Esophagus muscularis mucosa (tissue), 4 donors: ENCODE measurements around the gene SNUPN. TPM values are rescaled to one million over a fixed set of nuclear protein-coding genes. Genes with fewer than 3 reads are reported as not detected.

Experiments
- DNase-seq: peaks from one replicate; pipeline ENCODE4 v3.0.0-alpha.2; 2017; ENCODE audit errors: extremely low spot score
- H3K27ac ChIP-seq, 4 donors: fragments of 200-600 bp; sonication (generic); replicated peaks in 1 of 4; 1 replicate in 3 of 4; 2 replicates in 1 of 4; pipeline ENCODE4 v1.5.1; 2016 to 2019; ENCODE audit warnings: mild to moderate bottlenecking in 1 of 4
- H3K27me3 ChIP-seq, 4 donors: fragments of 200-600 bp; sonication (generic); one replicate each; pipeline versions ENCODE4 v1.5.1 to v1.6.0; 2016 to 2019
- H3K36me3 ChIP-seq, 4 donors: fragments of 200-600 bp; sonication (generic); one replicate each; pipeline ENCODE4 v1.5.1; 2016 to 2019
- H3K4me1 ChIP-seq, 4 donors: fragments of 200-600 bp; sonication (generic); one replicate each; pipeline ENCODE4 v1.5.1; 2016 to 2019
- H3K4me3 ChIP-seq, 4 donors: fragments of 200-600 bp; sonication (generic); 1 replicate in 2 of 4; 2 replicates in 2 of 4; pipeline ENCODE4 v1.5.1; 2016 to 2019; ENCODE audit warnings: mild to moderate bottlenecking in 4 of 4, moderate library complexity in 1 of 4
- H3K9me3 ChIP-seq, 4 donors: fragments of 200-600 bp; sonication (generic); 1 replicate in 3 of 4; 2 replicates in 1 of 4; pipeline ENCODE4 v1.5.1; 2016 to 2019
- EP300 ChIP-seq: sonication (generic); formaldehyde crosslinking; IDR thresholded peaks from one replicate; pipeline ENCODE4 v1.6.1; 2017; ENCODE audit warnings: antibody characterized with exemption
- POLR2A ChIP-seq: fragments of 450-650 bp; IDR thresholded peaks from one replicate; pipeline ENCODE4 v1.6.1; 2017; ENCODE audit warnings: antibody characterized with exemption, moderate library complexity, mild to moderate bottlenecking, low read depth
- POLR2AphosphoS5 ChIP-seq, 2 donors: sonication (generic); formaldehyde crosslinking; IDR thresholded peaks; one replicate each; pipeline ENCODE4 v1.6.1; 2017; ENCODE audit warnings: antibody characterized with exemption in 2 of 2
- WGBS: methylation state at CpG from one replicate; pipeline ENCODE4 v1.1.5; 2018; 5-methylcytosine and 5-hydroxymethylcytosine counted together
- intact Hi-C: fragments of 100-400 bp; cut with DNase I; formaldehyde crosslinking; loops from one replicate; pipeline ENCODE4 v1.15.1; 2023
- total RNA-seq, 4 donors: library from RNA; depleted of rRNA; stranded (reverse); fragments of >200 nt; gene quantifications; one replicate each; pipeline versions ENCODE4 v1.1.0 to v1.2.1, GENCODE V29; 2016
- TF ChIP-seq, protein P1 (sequence below), 3 experiments: fragments of 200-600 bp in 2 of 3; fragments of 450-650 bp in 1 of 3; sonication (generic) in 2 of 3; IDR thresholded peaks; one replicate each; pipeline ENCODE4 v1.5.1; 2017 to 2019; ENCODE audit warnings: antibody characterized with exemption in 3 of 3, mild to moderate bottlenecking in 2 of 3, moderate library complexity in 1 of 3

The SNUPN gene
- total RNA-seq, 4 donors from 2014 or later: 16.6 to 23.4 (median 18.8) TPM

DNA sequence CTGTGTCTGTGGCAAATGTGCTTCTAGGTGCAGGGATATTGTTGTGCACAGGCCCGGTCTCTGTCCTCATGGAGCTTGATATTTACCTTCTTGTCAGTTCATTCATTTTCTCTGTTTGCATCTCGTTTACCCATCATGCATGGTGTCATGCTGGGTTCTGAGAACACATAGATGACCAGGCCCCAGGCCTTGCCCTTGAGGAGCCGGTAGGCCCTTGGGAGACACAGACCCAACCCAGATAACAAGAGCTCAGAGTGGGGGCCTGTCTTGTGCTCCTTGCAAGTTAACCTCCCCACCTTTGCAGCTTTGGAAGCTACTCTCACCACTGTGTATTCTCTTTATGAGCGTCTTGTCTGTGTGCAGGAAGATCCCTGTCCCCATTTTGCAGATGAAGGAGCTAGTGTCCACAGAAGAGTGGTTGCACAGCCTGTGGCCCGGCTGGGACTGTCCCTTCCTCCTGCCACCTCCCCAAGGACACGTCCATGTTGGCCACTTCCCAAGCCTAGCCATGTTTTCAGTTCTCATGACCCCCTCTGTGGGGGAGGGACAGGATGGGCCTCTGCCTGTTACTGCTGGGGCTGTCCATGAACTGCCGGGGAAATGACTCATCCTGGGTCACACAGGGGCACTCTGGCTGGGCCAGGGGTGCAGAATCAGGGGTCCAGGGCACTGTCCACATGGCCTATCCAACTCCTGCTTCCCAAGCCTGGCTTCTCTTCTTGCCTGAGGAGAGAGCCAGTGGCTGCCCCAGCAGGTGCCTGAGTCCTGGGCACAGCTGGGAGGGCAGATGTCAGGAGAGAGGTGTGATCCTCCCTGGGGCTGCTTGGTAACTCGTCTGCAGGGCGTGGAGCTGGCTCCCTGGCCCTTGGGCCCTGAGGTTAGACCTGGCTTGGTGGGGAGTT lies 25.6 kb upstream of the SNUPN start:
- Histone ChIP-seq H3K9me3 (no peaks in the 10 kb centered on the region), H3K36me3 (peaks cover 0 to 42% (median 16%) of the 10 kb centered on the region in 4 donors), H3K27me3 (no peaks in the 10 kb centered on the region), H3K4me1 (peaks cover 78 to 89% (median 84%) of the 10 kb centered on the region in 4 donors), H3K27ac (peak overlapping the region; percentile 60 to 95 (median 68)), H3K4me3 (peak overlapping the region; percentile 71 to 89 (median 84))
- WGBS: 47% methylated on average over 7 of the region's 9 CpGs
- DNase-seq: no peak
- intact Hi-C loops: no loop called here
- TF ChIP-seq, protein P1, sequence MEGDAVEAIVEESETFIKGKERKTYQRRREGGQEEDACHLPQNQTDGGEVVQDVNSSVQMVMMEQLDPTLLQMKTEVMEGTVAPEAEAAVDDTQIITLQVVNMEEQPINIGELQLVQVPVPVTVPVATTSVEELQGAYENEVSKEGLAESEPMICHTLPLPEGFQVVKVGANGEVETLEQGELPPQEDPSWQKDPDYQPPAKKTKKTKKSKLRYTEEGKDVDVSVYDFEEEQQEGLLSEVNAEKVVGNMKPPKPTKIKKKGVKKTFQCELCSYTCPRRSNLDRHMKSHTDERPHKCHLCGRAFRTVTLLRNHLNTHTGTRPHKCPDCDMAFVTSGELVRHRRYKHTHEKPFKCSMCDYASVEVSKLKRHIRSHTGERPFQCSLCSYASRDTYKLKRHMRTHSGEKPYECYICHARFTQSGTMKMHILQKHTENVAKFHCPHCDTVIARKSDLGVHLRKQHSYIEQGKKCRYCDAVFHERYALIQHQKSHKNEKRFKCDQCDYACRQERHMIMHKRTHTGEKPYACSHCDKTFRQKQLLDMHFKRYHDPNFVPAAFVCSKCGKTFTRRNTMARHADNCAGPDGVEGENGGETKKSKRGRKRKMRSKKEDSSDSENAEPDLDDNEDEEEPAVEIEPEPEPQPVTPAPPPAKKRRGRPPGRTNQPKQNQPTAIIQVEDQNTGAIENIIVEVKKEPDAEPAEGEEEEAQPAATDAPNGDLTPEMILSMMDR (IDR thresholded peaks at IDR 0.05): no peak
- TF ChIP-seq POLR2A (no peak), EP300 (no peak), POLR2AphosphoS5 (IDR thresholded peaks at IDR 0.05) (peak; percentile 27 to 41)

DNA sequence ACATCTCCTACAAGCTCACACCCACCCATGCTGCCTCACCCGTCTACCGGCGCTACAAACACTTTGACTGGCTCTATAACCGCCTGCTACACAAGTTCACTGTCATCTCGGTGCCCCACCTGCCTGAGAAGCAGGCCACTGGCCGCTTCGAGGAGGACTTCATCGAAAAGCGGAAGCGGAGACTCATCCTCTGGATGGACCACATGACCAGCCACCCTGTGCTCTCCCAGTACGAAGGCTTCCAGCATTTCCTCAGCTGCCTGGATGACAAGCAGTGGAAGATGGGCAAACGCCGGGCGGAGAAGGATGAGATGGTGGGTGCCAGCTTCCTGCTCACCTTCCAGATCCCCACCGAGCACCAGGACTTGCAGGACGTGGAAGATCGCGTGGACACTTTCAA lies 24.3 kb upstream of the SNUPN start:
- peaks cover 0 to 30% (median 7%) of the 10 kb centered on the region in 4 donors for H3K36me3 ChIP-seq
- DNase-seq: no peak
- no peaks in the 10 kb centered on the region for H3K9me3 ChIP-seq
- WGBS: 91% methylated on average over 14 of the region's 18 CpGs
- peak overlapping the region; percentile 71 to 89 (median 84) for H3K4me3 ChIP-seq
- intact Hi-C loops: loop anchor here (10.0 kb wide), 1 partner anchor 285 kb away; the partner anchor contains the start of gene MAN2C1
- peak overlapping the region; percentile 2 to 97 (median 58) for H3K27ac ChIP-seq
- peaks cover 70 to 83% (median 77%) of the 10 kb centered on the region in 4 donors for H3K4me1 ChIP-seq
- H3K27me3 ChIP-seq: no peaks in the 10 kb centered on the region
- no peak for TF ChIP-seq POLR2A
- TF ChIP-seq POLR2AphosphoS5 (IDR thresholded peaks at IDR 0.05): no peak
- TF ChIP-seq EP300: no peak

DNA sequence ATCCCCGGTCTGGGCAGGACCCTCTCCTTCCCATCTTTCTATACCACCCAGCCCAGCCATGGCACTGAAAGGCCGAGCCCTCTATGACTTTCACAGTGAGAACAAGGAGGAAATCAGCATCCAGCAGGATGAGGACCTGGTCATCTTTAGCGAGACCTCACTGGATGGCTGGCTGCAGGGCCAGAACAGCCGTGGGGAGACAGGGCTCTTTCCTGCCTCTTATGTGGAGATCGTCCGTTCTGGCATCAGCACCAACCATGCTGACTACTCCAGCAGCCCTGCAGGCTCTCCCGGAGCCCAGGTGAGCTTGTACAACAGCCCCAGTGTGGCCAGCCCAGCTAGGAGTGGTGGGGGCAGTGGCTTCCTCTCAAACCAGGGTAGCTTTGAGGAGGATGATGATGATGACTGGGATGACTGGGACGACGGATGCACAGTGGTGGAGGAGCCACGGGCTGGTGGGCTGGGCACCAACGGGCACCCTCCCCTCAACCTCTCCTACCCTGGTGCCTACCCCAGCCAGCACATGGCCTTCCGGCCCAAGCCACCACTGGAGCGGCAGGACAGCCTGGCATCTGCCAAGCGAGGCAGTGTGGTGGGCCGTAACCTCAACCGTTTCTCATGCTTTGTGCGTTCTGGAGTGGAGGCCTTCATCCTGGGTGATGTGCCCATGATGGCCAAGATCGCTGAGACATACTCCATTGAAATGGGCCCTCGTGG lies 23.7 kb upstream of the SNUPN start:
- TF ChIP-seq EP300: no peak
- no peak for TF ChIP-seq POLR2A
- TF ChIP-seq, protein P1 (IDR thresholded peaks at IDR 0.05): no peak
- TF ChIP-seq POLR2AphosphoS5 (IDR thresholded peaks at IDR 0.05): no peak
- peak overlapping the region; percentile 89 to 97 (median 95) for H3K27ac ChIP-seq
- 81% methylated on average over 3 of the region's 19 CpGs for WGBS
- H3K27me3 ChIP-seq: no peaks in the 10 kb centered on the region
- H3K4me1 ChIP-seq: peaks cover 65 to 76% (median 71%) of the 10 kb centered on the region in 4 donors
- H3K4me3 ChIP-seq: peak overlapping the region; percentile 71 to 89 (median 84)
- H3K9me3 ChIP-seq: no peaks in the 10 kb centered on the region
- intact Hi-C loops: loop anchor here (10.0 kb wide), 1 partner anchor 284 kb away; the partner anchor contains the start of gene MAN2C1
- H3K36me3 ChIP-seq: peaks cover 0 to 25% (median 4%) of the 10 kb centered on the region in 4 donors
- no peak for DNase-seq

DNA sequence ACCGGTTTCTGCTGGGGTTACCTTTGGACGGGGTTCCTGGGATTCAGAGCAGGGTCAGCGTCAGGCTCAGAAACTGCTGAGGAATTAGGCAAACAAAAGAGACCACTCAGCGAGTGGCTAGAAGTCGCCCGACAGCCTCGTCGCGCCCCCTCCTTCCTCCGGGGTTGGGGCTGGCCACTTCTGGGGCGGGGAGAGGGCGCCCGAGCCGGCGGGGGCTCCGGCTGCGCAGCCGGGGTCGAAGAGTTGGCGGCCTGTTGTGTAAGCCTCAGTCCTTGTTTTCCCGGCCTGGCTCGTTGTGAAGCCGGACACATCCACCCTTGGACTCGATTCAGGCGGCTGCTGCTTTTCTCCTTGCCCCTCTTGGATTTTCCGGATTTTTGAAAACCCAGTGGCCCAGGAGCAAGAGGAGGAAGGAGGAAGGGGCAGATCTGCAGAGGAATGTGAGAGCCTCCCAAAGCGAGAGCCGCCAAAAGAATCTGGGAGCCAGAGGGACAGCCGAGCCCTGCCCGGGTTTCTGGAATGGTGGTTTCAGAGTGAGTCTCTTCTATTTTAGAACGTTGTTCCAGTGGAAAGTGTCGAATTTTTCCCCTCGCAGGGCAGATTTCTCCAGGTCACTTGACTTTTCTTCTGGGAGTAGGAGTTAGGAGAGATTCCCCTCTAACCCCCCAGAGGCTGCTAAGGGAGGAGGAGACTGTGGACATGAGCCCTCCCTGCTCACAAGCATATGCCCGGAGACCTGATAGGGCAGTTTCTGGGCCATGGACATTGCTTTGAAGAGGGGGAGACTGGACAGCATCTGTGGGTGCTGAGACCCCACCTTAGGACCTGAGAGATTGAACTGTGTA lies 22.9 kb upstream of the SNUPN start:
- H3K9me3 ChIP-seq: no peaks in the 10 kb centered on the region
- no peak for DNase-seq
- H3K4me1 ChIP-seq: peaks cover 58 to 68% (median 63%) of the 10 kb centered on the region in 4 donors
- H3K27me3 ChIP-seq: no peaks in the 10 kb centered on the region
- intact Hi-C loops: loop anchor here (10.0 kb wide), 1 partner anchor 284 kb away; the partner anchor contains the start of gene MAN2C1
- H3K36me3 ChIP-seq: peaks cover 0 to 23% (median 3%) of the 10 kb centered on the region in 4 donors
- WGBS: 6% methylated on average over 28 of the region's 34 CpGs
- TF ChIP-seq EP300 (no peak), POLR2AphosphoS5 (IDR thresholded peaks at IDR 0.05) (peak; percentile 12 to 21), POLR2A (no peak)
- TF ChIP-seq, protein P1 (IDR thresholded peaks at IDR 0.05): no peak
- H3K27ac ChIP-seq: peak overlapping the region; percentile 89 to 97 (median 95)
- H3K4me3 ChIP-seq: peak overlapping the region; percentile 71 to 89 (median 84)
